ENCODE data around the gene CACNG5. TPM values are rescaled to one million over a fixed set of nuclear protein-coding genes. Genes with fewer than 3 reads are reported as not detected.

Gene CACNG5
- not detected in 2 replicates for polyA plus RNA-seq (2011; rRNA removed)
- not detected in 2 replicates for polyA minus RNA-seq (2011; rRNA and poly(A)+ RNA removed)

- TF ChIP-seq CTCF (IDR thresholded peaks at IDR 0.05; ENCODE audit: insufficient read depth, low read depth, low read length), result no peak
- no peak for DNase-seq (ENCODE audit: low read depth)
- no peak within 1 kb of the TSS for H3K4me3 ChIP-seq (ENCODE audit: low read depth, low read length)
- POLR2A ChIA-PET, result no interaction called here
- CTCF ChIA-PET, result no interaction called here
- peaks cover 20% of the 10 kb centered on the region for H3K27me3 ChIP-seq (ENCODE audit: control insufficient read depth, insufficient read depth, low read length)
- H3K36me3 ChIP-seq (ENCODE audit: control insufficient read depth, insufficient read depth, low read length), result no peaks in the 10 kb centered on the region
These were observed at the start of gene CACNG5 for GRCh38 chr17:66834919-66835454. Gene CACNG5 (plus strand): TSS chr17:66835117. CDS start chr17:66877333, 42,216 bp downstream.

- Histone ChIP-seq H3K36me3 (ENCODE audit: control insufficient read depth, insufficient read depth, low read length) (peaks cover 21% of the 10 kb centered on the region), H3K4me3 (ENCODE audit: low read depth, low read length) (no peak overlapping the region), H3K27me3 (ENCODE audit: control insufficient read depth, insufficient read depth, low read length) (no peaks in the 10 kb centered on the region)
- no peak for TF ChIP-seq CTCF (IDR thresholded peaks at IDR 0.05; ENCODE audit: insufficient read depth, low read depth, low read length)
- POLR2A ChIA-PET, result no interaction called here
- CTCF ChIA-PET, result interaction anchor here (0.9 kb wide), 1 partner anchor 12 kb away, joined by 3 read pairs; no protein-coding TSS in a partner anchor
- no peak for DNase-seq (ENCODE audit: low read depth)
These were observed 48.8 kb upstream of the CACNG5 start for GRCh38 chr17:66786107-66786506.

- H3K36me3 ChIP-seq (ENCODE audit: control insufficient read depth, insufficient read depth, low read length), result peaks cover 26% of the 10 kb centered on the region
- POLR2A ChIA-PET, result no interaction called here
- no peak overlapping the region for H3K4me3 ChIP-seq (ENCODE audit: low read depth, low read length)
- H3K27me3 ChIP-seq (ENCODE audit: control insufficient read depth, insufficient read depth, low read length), result no peaks in the 10 kb centered on the region
- DNase-seq (ENCODE audit: low read depth), result no peak
- TF ChIP-seq CTCF (IDR thresholded peaks at IDR 0.05; ENCODE audit: insufficient read depth, low read depth, low read length), result no peak
- CTCF ChIA-PET, result no interaction called here
These were observed 47.0 kb upstream of the CACNG5 start for GRCh38 chr17:66787914-66788313.

GRCh38 chr17:66789093-66789492 is 45.8 kb upstream of the CACNG5 start:
- ChIA-PET POLR2A (no interaction called here), CTCF (no interaction called here)
- no peak for DNase-seq (ENCODE audit: low read depth)
- peaks cover 28% of the 10 kb centered on the region for H3K36me3 ChIP-seq (ENCODE audit: control insufficient read depth, insufficient read depth, low read length)
- no peak overlapping the region for H3K4me3 ChIP-seq (ENCODE audit: low read depth, low read length)
- TF ChIP-seq CTCF (IDR thresholded peaks at IDR 0.05; ENCODE audit: insufficient read depth, low read depth, low read length), result no peak
- no peaks in the 10 kb centered on the region for H3K27me3 ChIP-seq (ENCODE audit: control insufficient read depth, insufficient read depth, low read length)

- Histone ChIP-seq H3K27me3 (ENCODE audit: control insufficient read depth, insufficient read depth, low read length) (no peaks in the 10 kb centered on the region), H3K4me3 (ENCODE audit: low read depth, low read length) (no peak overlapping the region), H3K36me3 (ENCODE audit: control insufficient read depth, insufficient read depth, low read length) (peaks cover 28% of the 10 kb centered on the region)
- ChIA-PET CTCF (no interaction called here), POLR2A (no interaction called here)
- no peak for TF ChIP-seq CTCF (IDR thresholded peaks at IDR 0.05; ENCODE audit: insufficient read depth, low read depth, low read length)
- DNase-seq (ENCODE audit: low read depth), result no peak
These were observed 44.9 kb upstream of the CACNG5 start for GRCh38 chr17:66789961-66790437.

Measured in BJ (cell line).